Mesenchymal stem cell (in vitro differentiated cells and primary cell): ENCODE data around the gene LSMEM2.

Experiments used
- DNase-seq: peaks from one replicate; pipeline ENCODE4 v3.0.0-alpha.2; 2013
- H2AFZ ChIP-seq: one replicate; pipeline ENCODE4 v1.6.1; 2013; ENCODE audit warnings: low read depth, mild to moderate bottlenecking, control low read depth, inconsistent platforms, low read length, moderate library complexity
- H2AK5ac ChIP-seq: 2 replicates; pipeline ENCODE4 v1.6.1; 2013; ENCODE audit warnings: low read length, moderate library complexity, mild to moderate bottlenecking, inconsistent platforms; ENCODE audit not compliant: severe bottlenecking
- H2BK120ac ChIP-seq: one replicate; pipeline ENCODE4 v1.6.1; 2013; ENCODE audit warnings: low read depth, mild to moderate bottlenecking, inconsistent platforms, low read length, moderate library complexity
- H2BK12ac ChIP-seq, 2 experiments: one replicate each; pipeline ENCODE4 v1.6.1; 2013; ENCODE audit warnings: inconsistent platforms in 2 of 2, low read length in 2 of 2, mild to moderate bottlenecking in 2 of 2, moderate library complexity in 2 of 2, control low read depth in 1 of 2
- H2BK15ac ChIP-seq: one replicate; pipeline ENCODE4 v1.6.1; 2013; ENCODE audit warnings: mild to moderate bottlenecking, low read depth, inconsistent platforms; ENCODE audit not compliant: poor library complexity, severe bottlenecking
- H2BK5ac ChIP-seq: 2 replicates; pipeline ENCODE4 v1.6.1; 2013; ENCODE audit warnings: low read depth, mild to moderate bottlenecking, low read length, control low read depth, inconsistent platforms; ENCODE audit not compliant: poor library complexity, severe bottlenecking
- H3K14ac ChIP-seq, 2 experiments: one replicate each; pipeline ENCODE4 v1.6.1; 2013; ENCODE audit warnings: inconsistent platforms in 2 of 2, low read length in 2 of 2, control low read depth in 1 of 2, mild to moderate bottlenecking in 1 of 2, moderate library complexity in 1 of 2
- H3K18ac ChIP-seq, 2 experiments: one replicate each; pipeline ENCODE4 v1.6.1; 2013; ENCODE audit warnings: inconsistent platforms in 2 of 2, low read length in 2 of 2, control low read depth in 1 of 2, low read depth in 1 of 2, mild to moderate bottlenecking in 1 of 2
- H3K23ac ChIP-seq, 2 experiments: one replicate each; pipeline ENCODE4 v1.6.1; 2013; ENCODE audit warnings: inconsistent platforms in 2 of 2, low read length in 2 of 2, mild to moderate bottlenecking in 2 of 2, moderate library complexity in 2 of 2, control low read depth in 1 of 2
- H3K27ac ChIP-seq: 2 replicates; pipeline ENCODE4 v1.5.1; 2013; ENCODE audit warnings: mild to moderate bottlenecking, moderate library complexity, low read length, control low read depth, inconsistent platforms; ENCODE audit not compliant: poor library complexity, severe bottlenecking
- H3K27me3 ChIP-seq, 2 experiments: 2 replicates each; pipeline versions ENCODE4 v1.6.1 to v1.7.0; 2013; ENCODE audit warnings: low read length in 2 of 2, mild to moderate bottlenecking in 2 of 2, moderate library complexity in 2 of 2, control low read depth in 1 of 2, inconsistent platforms in 1 of 2; ENCODE audit not compliant: control insufficient read depth in 1 of 2, insufficient read depth in 1 of 2
- H3K36me3 ChIP-seq, 2 experiments: 2 replicates each; pipeline versions ENCODE4 v1.6.1 to v1.7.0; 2013; ENCODE audit warnings: low read length in 2 of 2, control low read depth in 1 of 2, inconsistent platforms in 1 of 2, low read depth in 1 of 2, mild to moderate bottlenecking in 1 of 2; ENCODE audit not compliant: insufficient read depth in 2 of 2, control insufficient read depth in 1 of 2
- H3K4ac ChIP-seq, 2 experiments: one replicate each; pipeline ENCODE4 v1.6.1; 2013; ENCODE audit warnings: inconsistent platforms in 2 of 2, low read length in 2 of 2, mild to moderate bottlenecking in 2 of 2, moderate library complexity in 2 of 2, control low read depth in 1 of 2, low read depth in 1 of 2
- H3K4me1 ChIP-seq: 2 replicates; pipeline ENCODE4 v1.6.1; 2013; ENCODE audit warnings: low read depth, low read length, control low read depth; ENCODE audit not compliant: control insufficient read depth, insufficient read depth
- H3K4me2 ChIP-seq: 2 replicates; pipeline ENCODE4 v1.6.1; 2013; ENCODE audit warnings: low read length, mild to moderate bottlenecking, inconsistent platforms; ENCODE audit not compliant: poor library complexity, severe bottlenecking
- H3K4me3 ChIP-seq, 2 experiments: 2 replicates each; pipeline versions ENCODE4 v1.5.1 to v1.7.0; 2013; ENCODE audit warnings: low read length in 2 of 2, mild to moderate bottlenecking in 2 of 2, control low read depth in 1 of 2, low read depth in 1 of 2; ENCODE audit not compliant: insufficient read depth in 1 of 2
- H3K79me1 ChIP-seq: replicated peaks from 2 replicates; pipeline ENCODE4 v1.6.1; 2013; ENCODE audit warnings: mild to moderate bottlenecking, control low read depth, low read length, inconsistent platforms; ENCODE audit not compliant: poor library complexity, severe bottlenecking
- H3K9ac ChIP-seq: 2 replicates; pipeline ENCODE4 v1.7.0; 2013; ENCODE audit warnings: mild to moderate bottlenecking, low read length, moderate library complexity
- H3K9me3 ChIP-seq: 2 replicates; pipeline ENCODE4 v1.7.0; 2013; ENCODE audit warnings: mild to moderate bottlenecking, low read length; ENCODE audit not compliant: control insufficient read depth
- H4K8ac ChIP-seq: one replicate; pipeline ENCODE4 v1.6.1; 2013; ENCODE audit warnings: inconsistent platforms, mild to moderate bottlenecking, low read length, moderate library complexity
- H4K91ac ChIP-seq: one replicate; pipeline ENCODE4 v1.6.1; 2013; ENCODE audit warnings: mild to moderate bottlenecking, low read length, inconsistent platforms
- WGBS: methylation state at CpG from one replicate; pipeline ENCODE4 v1.1.7; 2013; ENCODE audit warnings: mixed read lengths; 5-methylcytosine and 5-hydroxymethylcytosine counted together

Gene LSMEM2

GRCh38 chr3:50255251-50255615, 23.7 kb upstream of the LSMEM2 start:
- H3K4ac ChIP-seq, result no peak overlapping the region
- 93% methylated on average over 9 of the region's 9 CpGs for WGBS
- H3K27me3 ChIP-seq, result no peaks in the 10 kb centered on the region
- H3K14ac ChIP-seq, result no peak overlapping the region
- peak overlapping the region; percentile 27 for H2AK5ac ChIP-seq
- H3K27ac ChIP-seq, result peak overlapping the region; percentile 36
- H2AFZ ChIP-seq, result no peak overlapping the region
- H3K79me1 ChIP-seq, result peaks cover 17% of the 10 kb centered on the region
- H3K23ac ChIP-seq, result no peak overlapping the region
- no peak overlapping the region for H3K4me2 ChIP-seq
- no peak overlapping the region for H3K18ac ChIP-seq
- no peak overlapping the region for H2BK120ac ChIP-seq
- DNase-seq, result no peak
- H2BK15ac ChIP-seq, result no peak overlapping the region
- no peaks in the 10 kb centered on the region for H3K9me3 ChIP-seq
- no peak overlapping the region for H2BK5ac ChIP-seq
- H4K8ac ChIP-seq, result no peak overlapping the region
- H3K36me3 ChIP-seq, result peaks cover 80 to 90% of the 10 kb centered on the region in 2 experiments
- no peak overlapping the region for H2BK12ac ChIP-seq
- peaks cover 48% of the 10 kb centered on the region for H3K4me1 ChIP-seq
- H3K4me3 ChIP-seq, result no peak overlapping the region
- peak overlapping the region; percentile 38 for H3K9ac ChIP-seq
- H4K91ac ChIP-seq, result no peak overlapping the region

- 93% methylated on average over 20 of the region's 20 CpGs for WGBS
- no peak overlapping the region for H2AK5ac ChIP-seq
- H3K18ac ChIP-seq, result no peak overlapping the region
- peaks cover 49% of the 10 kb centered on the region for H3K4me1 ChIP-seq
- no peak overlapping the region for H2BK120ac ChIP-seq
- H2BK12ac ChIP-seq, result no peak overlapping the region
- no peak overlapping the region for H3K4me3 ChIP-seq
- H2BK5ac ChIP-seq, result no peak overlapping the region
- no peak overlapping the region for H2AFZ ChIP-seq
- no peak overlapping the region for H3K23ac ChIP-seq
- H3K4me2 ChIP-seq, result no peak overlapping the region
- no peak overlapping the region for H3K9ac ChIP-seq
- H3K9me3 ChIP-seq, result no peaks in the 10 kb centered on the region
- no peak for DNase-seq
- H4K8ac ChIP-seq, result no peak overlapping the region
- H3K14ac ChIP-seq, result no peak overlapping the region
- H4K91ac ChIP-seq, result no peak overlapping the region
- H2BK15ac ChIP-seq, result no peak overlapping the region
- H3K4ac ChIP-seq, result no peak overlapping the region
- H3K27ac ChIP-seq, result no peak overlapping the region
- H3K36me3 ChIP-seq, result peaks cover 66 to 73% of the 10 kb centered on the region in 2 experiments
- peaks cover 19% of the 10 kb centered on the region for H3K79me1 ChIP-seq
- no peaks in the 10 kb centered on the region for H3K27me3 ChIP-seq
Measured at GRCh38 chr3:50256978-50257890, 21.7 kb upstream of the LSMEM2 start.

- Histone ChIP-seq H2BK5ac (no peak overlapping the region), H2AFZ (no peak overlapping the region), H3K79me1 (peaks cover 19% of the 10 kb centered on the region), H3K4me3 (no peak overlapping the region), H2AK5ac (no peak overlapping the region), H2BK12ac (no peak overlapping the region), H3K9me3 (no peaks in the 10 kb centered on the region), H3K4me2 (no peak overlapping the region), H3K14ac (no peak overlapping the region), H3K9ac (no peak overlapping the region), H3K27ac (no peak overlapping the region), H2BK15ac (peak overlapping the region; percentile 9), H3K27me3 (no peaks in the 10 kb centered on the region), H3K4me1 (peaks cover 50% of the 10 kb centered on the region), H2BK120ac (no peak overlapping the region), H4K8ac (no peak overlapping the region), H3K23ac (no peak overlapping the region), H3K18ac (no peak overlapping the region), H3K36me3 (peaks cover 58 to 64% of the 10 kb centered on the region in 2 experiments), H3K4ac (no peak overlapping the region), H4K91ac (no peak overlapping the region)
- 96% methylated on average over 15 of the region's 17 CpGs for WGBS
- no peak for DNase-seq
Measured at GRCh38 chr3:50258029-50258680, 20.7 kb upstream of the LSMEM2 start.

GRCh38 chr3:50258979-50259378, 19.9 kb upstream of the LSMEM2 start:
- Histone ChIP-seq H3K23ac (no peak overlapping the region), H3K18ac (no peak overlapping the region), H2BK120ac (no peak overlapping the region), H3K27me3 (no peaks in the 10 kb centered on the region), H3K9ac (peak overlapping the region; percentile 91), H4K8ac (no peak overlapping the region), H3K4me3 (no peak overlapping the region), H3K27ac (no peak overlapping the region), H2BK12ac (no peak overlapping the region), H3K4ac (no peak overlapping the region), H2BK15ac (no peak overlapping the region), H3K4me2 (no peak overlapping the region), H3K9me3 (no peaks in the 10 kb centered on the region), H4K91ac (no peak overlapping the region), H3K14ac (no peak overlapping the region), H3K36me3 (peaks cover 52 to 56% of the 10 kb centered on the region in 2 experiments), H2AK5ac (peak overlapping the region; percentile 50), H2AFZ (no peak overlapping the region), H3K79me1 (peaks cover 21% of the 10 kb centered on the region), H2BK5ac (no peak overlapping the region), H3K4me1 (peaks cover 53% of the 10 kb centered on the region)
- DNase-seq, result no peak
- WGBS, result 90% methylated on average over 16 of the region's 16 CpGs
